Muscle layer of colon (tissue), 2 donors: ENCODE results near the gene RPS15.

Experiments
- H3K27ac ChIP-seq: one replicate; pipeline ENCODE4 v1.7.0; 2013; ENCODE audit warnings: low read depth, mild to moderate bottlenecking, low read length, moderate library complexity
- H3K27me3 ChIP-seq, 2 donors: one replicate each; pipeline ENCODE4 v1.7.0; 2013; ENCODE audit warnings: low read length in 2 of 2, mild to moderate bottlenecking in 2 of 2; ENCODE audit not compliant: insufficient read depth in 2 of 2, control insufficient read depth in 1 of 2
- H3K36me3 ChIP-seq: one replicate; pipeline ENCODE4 v1.7.0; 2013; ENCODE audit warnings: mild to moderate bottlenecking, low read length; ENCODE audit not compliant: insufficient read depth
- H3K4me1 ChIP-seq: one replicate; pipeline ENCODE4 v1.7.0; 2013; ENCODE audit warnings: mild to moderate bottlenecking, low read length; ENCODE audit not compliant: insufficient read depth
- H3K4me3 ChIP-seq, 2 donors: one replicate each; pipeline ENCODE4 v1.7.0; 2013; ENCODE audit warnings: low read length in 2 of 2, low read depth in 1 of 2, mild to moderate bottlenecking in 1 of 2, moderate library complexity in 1 of 2
- H3K9ac ChIP-seq: one replicate; pipeline ENCODE4 v1.7.0; 2013; ENCODE audit warnings: low read length
- H3K9me3 ChIP-seq: one replicate; pipeline ENCODE4 v1.7.0; 2013; ENCODE audit warnings: mild to moderate bottlenecking, low read length
- donor health status: abdominal sarcoma.
- donor health status: Adenocarcinoma of cecum.

RPS15 gene

GRCh38 chr19:1461862-1462261 lies 23.7 kb downstream of the RPS15 start:
- Histone ChIP-seq H3K36me3 (no peaks in the 10 kb centered on the region), H3K27me3 (peaks cover 0 to 35% of the 10 kb centered on the region in 2 donors), H3K27ac (no peak overlapping the region), H3K9me3 (no peaks in the 10 kb centered on the region), H3K9ac (no peak overlapping the region), H3K4me1 (no peaks in the 10 kb centered on the region), H3K4me3 (no peak overlapping the region)

DNA sequence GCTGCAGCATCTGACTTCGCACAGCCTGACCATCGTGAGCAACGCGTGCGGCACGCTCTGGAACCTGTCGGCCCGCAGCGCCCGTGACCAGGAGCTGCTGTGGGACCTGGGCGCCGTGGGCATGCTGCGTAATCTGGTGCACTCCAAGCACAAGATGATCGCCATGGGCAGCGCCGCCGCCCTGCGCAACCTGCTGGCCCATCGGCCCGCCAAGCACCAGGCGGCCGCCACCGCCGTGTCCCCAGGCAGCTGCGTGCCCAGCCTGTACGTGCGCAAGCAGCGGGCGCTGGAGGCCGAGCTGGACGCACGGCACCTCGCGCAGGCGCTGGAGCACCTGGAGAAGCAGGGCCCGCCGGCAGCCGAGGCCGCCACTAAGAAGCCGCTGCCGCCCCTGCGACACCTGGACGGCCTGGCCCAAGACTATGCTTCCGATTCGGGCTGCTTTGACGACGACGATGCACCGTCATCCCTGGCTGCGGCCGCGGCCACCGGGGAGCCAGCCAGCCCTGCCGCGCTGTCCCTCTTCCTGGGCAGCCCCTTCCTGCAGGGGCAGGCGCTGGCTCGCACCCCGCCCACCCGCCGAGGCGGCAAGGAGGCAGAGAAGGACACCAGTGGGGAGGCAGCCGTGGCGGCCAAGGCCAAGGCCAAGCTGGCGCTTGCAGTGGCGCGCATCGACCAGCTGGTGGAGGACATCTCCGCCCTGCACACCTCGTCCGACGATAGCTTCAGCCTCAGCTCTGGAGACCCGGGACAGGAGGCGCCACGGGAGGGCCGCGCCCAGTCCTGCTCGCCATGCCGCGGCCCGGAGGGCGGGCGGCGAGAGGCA lies 27.2 kb downstream of the RPS15 start:
- Histone ChIP-seq H3K27ac (no peak overlapping the region), H3K36me3 (no peaks in the 10 kb centered on the region), H3K9ac (no peak overlapping the region), H3K4me3 (no peak overlapping the region), H3K4me1 (peaks cover 2% of the 10 kb centered on the region), H3K9me3 (no peaks in the 10 kb centered on the region), H3K27me3 (peaks cover 0 to 48% of the 10 kb centered on the region in 2 donors)

DNA sequence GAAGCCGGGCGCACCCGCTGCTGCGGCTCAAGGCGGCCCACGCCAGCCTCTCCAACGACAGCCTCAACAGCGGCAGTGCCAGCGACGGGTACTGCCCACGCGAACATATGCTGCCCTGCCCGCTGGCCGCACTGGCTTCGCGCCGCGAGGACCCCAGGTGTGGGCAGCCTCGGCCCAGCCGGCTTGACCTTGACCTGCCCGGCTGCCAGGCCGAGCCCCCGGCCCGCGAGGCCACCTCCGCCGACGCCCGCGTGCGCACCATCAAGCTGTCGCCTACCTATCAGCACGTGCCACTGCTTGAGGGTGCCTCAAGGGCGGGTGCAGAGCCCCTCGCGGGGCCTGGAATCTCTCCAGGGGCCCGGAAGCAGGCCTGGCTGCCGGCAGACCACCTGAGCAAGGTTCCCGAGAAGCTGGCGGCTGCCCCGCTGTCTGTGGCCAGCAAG lies 27.8 kb downstream of the RPS15 start:
- Histone ChIP-seq H3K9me3 (no peaks in the 10 kb centered on the region), H3K4me3 (no peak overlapping the region), H3K27ac (no peak overlapping the region), H3K4me1 (peaks cover 8% of the 10 kb centered on the region), H3K9ac (no peak overlapping the region), H3K27me3 (peaks cover 2 to 54% of the 10 kb centered on the region in 2 donors), H3K36me3 (no peaks in the 10 kb centered on the region)

- H3K4me1 ChIP-seq, result peaks cover 14% of the 10 kb centered on the region
- H3K27ac ChIP-seq, result no peak overlapping the region
- no peaks in the 10 kb centered on the region for H3K9me3 ChIP-seq
- no peaks in the 10 kb centered on the region for H3K36me3 ChIP-seq
- no peak overlapping the region for H3K4me3 ChIP-seq
- peaks cover 8 to 60% of the 10 kb centered on the region in 2 donors for H3K27me3 ChIP-seq
- no peak overlapping the region for H3K9ac ChIP-seq
These were observed 28.4 kb downstream of the RPS15 start for GRCh38 chr19:1466461-1467214.

- no peak overlapping the region for H3K4me3 ChIP-seq
- no peak overlapping the region for H3K27ac ChIP-seq
- no peaks in the 10 kb centered on the region for H3K36me3 ChIP-seq
- peaks cover 18% of the 10 kb centered on the region for H3K4me1 ChIP-seq
- no peak overlapping the region for H3K9ac ChIP-seq
- peaks cover 13 to 65% of the 10 kb centered on the region in 2 donors for H3K27me3 ChIP-seq
- H3K9me3 ChIP-seq, result no peaks in the 10 kb centered on the region
These were observed 29.0 kb downstream of the RPS15 start for GRCh38 chr19:1467215-1467489.

GRCh38 chr19:1467490-1468273 lies 29.5 kb downstream of the RPS15 start:
- peaks cover 18 to 70% of the 10 kb centered on the region in 2 donors for H3K27me3 ChIP-seq
- H3K4me1 ChIP-seq, result peaks cover 18% of the 10 kb centered on the region
- no peak overlapping the region for H3K4me3 ChIP-seq
- H3K9ac ChIP-seq, result no peak overlapping the region
- H3K36me3 ChIP-seq, result no peaks in the 10 kb centered on the region
- H3K27ac ChIP-seq, result no peak overlapping the region
- no peaks in the 10 kb centered on the region for H3K9me3 ChIP-seq

- Histone ChIP-seq H3K9me3 (no peaks in the 10 kb centered on the region), H3K27ac (no peak overlapping the region), H3K27me3 (peaks cover 25 to 77% of the 10 kb centered on the region in 2 donors), H3K4me3 (no peak overlapping the region), H3K36me3 (no peaks in the 10 kb centered on the region), H3K4me1 (peaks cover 18% of the 10 kb centered on the region), H3K9ac (no peak overlapping the region)
These were observed 30.2 kb downstream of the RPS15 start for GRCh38 chr19:1468274-1468820.

DNA sequence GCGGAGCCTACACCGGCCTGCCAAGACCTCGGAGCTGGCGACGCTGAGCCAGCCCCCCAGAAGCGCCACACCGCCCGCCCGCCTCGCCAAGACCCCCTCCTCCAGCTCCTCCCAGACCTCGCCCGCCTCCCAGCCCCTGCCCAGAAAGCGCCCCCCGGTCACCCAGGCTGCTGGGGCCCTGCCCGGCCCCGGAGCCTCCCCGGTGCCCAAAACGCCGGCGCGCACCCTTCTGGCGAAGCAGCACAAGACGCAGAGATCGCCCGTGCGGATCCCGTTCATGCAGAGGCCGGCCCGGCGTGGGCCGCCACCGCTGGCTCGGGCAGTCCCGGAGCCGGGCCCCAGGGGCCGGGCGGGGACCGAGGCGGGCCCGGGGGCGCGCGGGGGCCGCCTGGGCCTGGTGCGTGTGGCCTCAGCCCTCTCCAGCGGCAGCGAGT lies 30.6 kb downstream of the RPS15 start:
- Histone ChIP-seq H3K9me3 (no peaks in the 10 kb centered on the region), H3K27ac (no peak overlapping the region), H3K9ac (no peak overlapping the region), H3K36me3 (no peaks in the 10 kb centered on the region), H3K27me3 (peaks cover 28 to 82% of the 10 kb centered on the region in 2 donors), H3K4me1 (peaks cover 18% of the 10 kb centered on the region), H3K4me3 (no peak overlapping the region)

DNA sequence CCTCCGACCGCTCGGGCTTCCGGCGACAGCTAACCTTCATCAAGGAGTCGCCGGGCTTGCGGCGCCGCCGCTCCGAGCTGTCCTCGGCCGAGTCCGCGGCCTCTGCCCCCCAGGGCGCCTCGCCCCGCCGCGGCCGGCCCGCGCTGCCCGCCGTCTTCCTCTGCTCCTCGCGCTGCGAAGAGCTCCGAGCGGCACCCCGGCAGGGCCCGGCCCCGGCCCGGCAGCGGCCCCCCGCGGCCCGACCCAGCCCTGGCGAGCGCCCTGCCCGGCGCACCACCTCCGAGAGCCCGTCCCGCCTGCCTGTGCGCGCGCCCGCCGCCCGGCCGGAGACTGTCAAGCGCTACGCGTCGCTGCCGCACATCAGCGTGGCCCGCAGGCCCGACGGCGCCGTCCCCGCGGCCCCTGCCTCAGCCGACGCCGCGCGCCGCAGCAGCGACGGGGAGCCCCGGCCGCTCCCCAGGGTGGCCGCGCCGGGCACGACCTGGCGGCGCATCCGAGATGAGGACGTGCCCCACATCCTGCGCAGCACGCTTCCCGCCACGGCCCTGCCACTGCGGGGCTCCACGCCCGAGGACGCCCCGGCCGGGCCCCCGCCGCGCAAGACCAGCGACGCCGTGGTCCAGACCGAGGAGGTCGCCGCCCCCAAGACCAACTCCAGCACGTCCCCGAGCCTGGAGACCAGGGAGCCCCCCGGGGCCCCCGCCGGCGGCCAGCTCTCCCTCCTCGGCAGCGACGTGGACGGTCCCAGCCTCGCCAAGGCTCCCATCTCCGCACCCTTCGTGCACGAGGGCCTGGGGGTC lies 31.3 kb downstream of the RPS15 start:
- Histone ChIP-seq H3K36me3 (no peaks in the 10 kb centered on the region), H3K4me3 (no peak overlapping the region), H3K27me3 (peaks cover 28 to 88% of the 10 kb centered on the region in 2 donors), H3K4me1 (peaks cover 18% of the 10 kb centered on the region), H3K27ac (no peak overlapping the region), H3K9ac (no peak overlapping the region), H3K9me3 (no peaks in the 10 kb centered on the region)

- Histone ChIP-seq H3K4me3 (peak overlapping the region in 1 of 2 donors; percentile 31), H3K27me3 (peaks cover 28 to 88% of the 10 kb centered on the region in 2 donors), H3K9ac (no peak overlapping the region), H3K27ac (no peak overlapping the region), H3K9me3 (no peaks in the 10 kb centered on the region), H3K4me1 (peaks cover 18% of the 10 kb centered on the region), H3K36me3 (no peaks in the 10 kb centered on the region)
These were observed 31.8 kb downstream of the RPS15 start for GRCh38 chr19:1470055-1470304.
